Measurements from ENCODE around the gene INPP4B. TPM values are rescaled to one million over a fixed set of nuclear protein-coding genes. Genes with fewer than 3 reads are reported as not detected.

The INPP4B gene
- total RNA-seq, 1 experiment from 2014 or later: 53.7 TPM

- Histone ChIP-seq H3K79me2 (ENCODE audit: low read depth) (peaks cover 58% of the 10 kb centered on the region), H2AFZ (no peak overlapping the region), H3F3A (ENCODE audit: insufficient read depth, low read depth) (peaks cover 56% of the 10 kb centered on the region), H3K4me1 (replicated peaks; ENCODE audit: insufficient read depth) (peaks cover 61% of the 10 kb centered on the region), H3K4me3 (peak overlapping the region; percentile 74), H3K27me3 (ENCODE audit: insufficient read depth, low read depth) (no peaks in the 10 kb centered on the region), H3K9me3 (ENCODE audit: insufficient read depth, low read depth) (peaks cover 4% of the 10 kb centered on the region), H3K36me3 (ENCODE audit: low read depth) (peaks cover 13% of the 10 kb centered on the region; the same call in 1 of the 2 replicates), H3K9me2 (ENCODE audit: insufficient read depth) (no peaks in the 10 kb centered on the region), H3K27ac (peak overlapping the region; percentile 100), H3K4me2 (peak overlapping the region; percentile 90), H4K20me1 (ENCODE audit: insufficient read depth) (no peaks in the 10 kb centered on the region)
- intact Hi-C loops (cut with micrococcal nuclease; ENCODE audit: unreplicated experiment): loop anchor here (1.0 to 10.0 kb wide), 13 partner anchors 43 to 881 kb away; partner anchors contain the start of genes INPP4B and USP38
- POLR2A ChIA-PET (ENCODE audit: unreplicated experiment): interaction anchor here (0.6 to 1.9 kb wide), 10 partner anchors 66 to 813 kb away, joined by 4 to 31 read pairs (median 6); partner anchors contain the start of gene INPP4B
- DNase-seq: no peak
- TF ChIP-seq, protein P1, sequence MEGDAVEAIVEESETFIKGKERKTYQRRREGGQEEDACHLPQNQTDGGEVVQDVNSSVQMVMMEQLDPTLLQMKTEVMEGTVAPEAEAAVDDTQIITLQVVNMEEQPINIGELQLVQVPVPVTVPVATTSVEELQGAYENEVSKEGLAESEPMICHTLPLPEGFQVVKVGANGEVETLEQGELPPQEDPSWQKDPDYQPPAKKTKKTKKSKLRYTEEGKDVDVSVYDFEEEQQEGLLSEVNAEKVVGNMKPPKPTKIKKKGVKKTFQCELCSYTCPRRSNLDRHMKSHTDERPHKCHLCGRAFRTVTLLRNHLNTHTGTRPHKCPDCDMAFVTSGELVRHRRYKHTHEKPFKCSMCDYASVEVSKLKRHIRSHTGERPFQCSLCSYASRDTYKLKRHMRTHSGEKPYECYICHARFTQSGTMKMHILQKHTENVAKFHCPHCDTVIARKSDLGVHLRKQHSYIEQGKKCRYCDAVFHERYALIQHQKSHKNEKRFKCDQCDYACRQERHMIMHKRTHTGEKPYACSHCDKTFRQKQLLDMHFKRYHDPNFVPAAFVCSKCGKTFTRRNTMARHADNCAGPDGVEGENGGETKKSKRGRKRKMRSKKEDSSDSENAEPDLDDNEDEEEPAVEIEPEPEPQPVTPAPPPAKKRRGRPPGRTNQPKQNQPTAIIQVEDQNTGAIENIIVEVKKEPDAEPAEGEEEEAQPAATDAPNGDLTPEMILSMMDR (conservative IDR thresholded peaks at IDR 0.05): no peak
- TF ChIP-seq EZH2 (IDR thresholded peaks at IDR 0.05; ENCODE audit: low read depth): no peak
- BruUV-seq (replicated peaks): no TSS peak
- CTCF ChIA-PET: interaction anchor here (0.6 to 1.9 kb wide), 9 partner anchors 67 to 1127 kb away, joined by 3 to 8 read pairs (median 4); no protein-coding TSS in a partner anchor
Measured at GRCh38 chr4:142473960-142474338, 372.2 kb downstream of the INPP4B start.

DNA sequence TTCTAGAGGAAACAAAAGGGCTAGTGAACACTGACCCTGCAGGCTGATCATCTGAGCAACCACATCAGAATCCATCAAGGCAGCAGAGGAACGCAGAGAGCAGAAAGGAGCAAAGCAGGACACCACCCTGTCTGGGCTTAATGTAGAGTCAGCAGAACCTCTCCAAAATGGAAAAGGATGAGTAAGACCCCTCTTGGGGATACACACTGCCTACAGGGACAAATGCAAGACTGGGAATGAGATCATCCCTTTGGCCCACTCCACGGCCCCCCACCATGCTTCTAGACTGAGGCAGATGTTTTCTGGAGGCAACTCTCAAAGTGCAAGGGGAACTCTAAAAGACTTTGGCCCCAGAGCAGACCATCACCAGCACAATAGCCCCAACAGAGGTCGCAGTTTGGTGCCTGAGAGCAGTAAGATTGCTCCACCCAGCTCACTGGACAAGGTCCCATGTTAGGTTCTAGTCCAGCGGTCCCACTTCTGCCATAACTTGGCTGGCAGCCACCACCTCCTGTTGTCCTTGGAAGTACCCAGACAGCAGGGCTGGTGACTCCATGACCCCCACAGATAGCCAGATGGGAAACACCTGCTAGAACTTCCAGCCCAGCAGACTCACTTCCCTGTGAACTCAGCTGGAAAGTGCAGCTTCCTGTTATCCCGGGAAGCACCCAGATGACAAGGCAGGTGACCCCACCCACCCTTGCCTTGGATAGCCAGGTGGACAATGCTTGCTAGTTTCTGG, 372.7 kb downstream of the INPP4B start:
- Histone ChIP-seq H3F3A (ENCODE audit: insufficient read depth, low read depth) (peaks cover 56% of the 10 kb centered on the region), H3K4me1 (replicated peaks; ENCODE audit: insufficient read depth) (peaks cover 61% of the 10 kb centered on the region), H3K4me2 (peak overlapping the region; percentile 90), H3K36me3 (ENCODE audit: low read depth) (peaks cover 16% of the 10 kb centered on the region), H2AFZ (no peak overlapping the region), H3K79me2 (ENCODE audit: low read depth) (peaks cover 62% of the 10 kb centered on the region), H3K9me3 (ENCODE audit: insufficient read depth, low read depth) (peaks cover 4% of the 10 kb centered on the region), H4K20me1 (ENCODE audit: insufficient read depth) (no peaks in the 10 kb centered on the region), H3K27me3 (ENCODE audit: insufficient read depth, low read depth) (no peaks in the 10 kb centered on the region), H3K9me2 (ENCODE audit: insufficient read depth) (no peaks in the 10 kb centered on the region), H3K4me3 (peak overlapping the region; percentile 74), H3K27ac (peak overlapping the region; percentile 100)
- intact Hi-C loops (cut with micrococcal nuclease; ENCODE audit: unreplicated experiment): loop anchor here (1.0 to 10.0 kb wide), 4 partner anchors 349 to 881 kb away; partner anchors contain the start of genes INPP4B and USP38
- BruUV-seq (replicated peaks): TSS peak; percentile 39
- TF ChIP-seq, protein P1 (conservative IDR thresholded peaks at IDR 0.05): peak; percentile 52; the same call in 1 of the 2 replicates
- TF ChIP-seq EZH2 (IDR thresholded peaks at IDR 0.05; ENCODE audit: low read depth): no peak
- peak; percentile 77 to 92 for DNase-seq
- CTCF ChIA-PET: interaction anchor here (0.6 to 1.9 kb wide), 8 partner anchors 66 to 1127 kb away, joined by 3 to 8 read pairs (median 4); no protein-coding TSS in a partner anchor
- POLR2A ChIA-PET (ENCODE audit: unreplicated experiment): interaction anchor here (0.6 to 1.9 kb wide), 11 partner anchors 8 to 814 kb away, joined by 4 to 31 read pairs (median 6); partner anchors contain the start of gene INPP4B

GRCh38 chr4:142467088-142467487, 379.0 kb downstream of the INPP4B start:
- POLR2A ChIA-PET (ENCODE audit: unreplicated experiment): no interaction called here
- no TSS peak for BruUV-seq (replicated peaks)
- H3K79me2 ChIP-seq (ENCODE audit: low read depth): peaks cover 73% of the 10 kb centered on the region
- peaks cover 10% of the 10 kb centered on the region; the same call in 1 of the 2 replicates for H3F3A ChIP-seq (ENCODE audit: insufficient read depth, low read depth)
- no peak overlapping the region for H3K4me3 ChIP-seq
- no peak overlapping the region for H2AFZ ChIP-seq
- CTCF ChIA-PET: no interaction called here
- no peaks in the 10 kb centered on the region for H4K20me1 ChIP-seq (ENCODE audit: insufficient read depth)
- no peaks in the 10 kb centered on the region for H3K27me3 ChIP-seq (ENCODE audit: insufficient read depth, low read depth)
- H3K4me1 ChIP-seq (replicated peaks; ENCODE audit: insufficient read depth): peaks cover 25% of the 10 kb centered on the region
- intact Hi-C loops (cut with micrococcal nuclease; ENCODE audit: unreplicated experiment): no loop called here
- no peaks in the 10 kb centered on the region for H3K9me3 ChIP-seq (ENCODE audit: insufficient read depth, low read depth)
- TF ChIP-seq EZH2 (IDR thresholded peaks at IDR 0.05; ENCODE audit: low read depth): no peak
- TF ChIP-seq, protein P1 (conservative IDR thresholded peaks at IDR 0.05): no peak
- no peak overlapping the region for H3K27ac ChIP-seq
- H3K9me2 ChIP-seq (ENCODE audit: insufficient read depth): no peaks in the 10 kb centered on the region
- H3K4me2 ChIP-seq: no peak overlapping the region
- H3K36me3 ChIP-seq (ENCODE audit: low read depth): peaks cover 44% of the 10 kb centered on the region
- DNase-seq: no peak
